DOHH2 (cell line): Measurements from ENCODE around the gene POLN.

Source experiments
- CTCF ChIP-seq: fragments of 200-600 bp; sonication (generic); IDR thresholded peaks from one replicate; pipeline ENCODE4 v1.5.1; 2014; ENCODE audit warnings: antibody characterized with exemption, mild to moderate bottlenecking, low read depth, low read length; ENCODE audit not compliant: poor library complexity, severe bottlenecking
- EZH2phosphoT487 ChIP-seq: fragments of 200-600 bp; sonication (generic); IDR thresholded peaks from 2 replicates; pipeline ENCODE4 v1.6.1; 2017; ENCODE audit warnings: borderline replicate concordance, mild to moderate bottlenecking, antibody characterized with exemption, low read length, moderate library complexity, mixed read lengths

- TF ChIP-seq EZH2phosphoT487 (no peak), CTCF (no peak)
Observed at GRCh38 chr4:2172161-2172560, 69.8 kb downstream of the POLN start.
